HG02840 (cell line): Measurements from ENCODE around the gene USP30.
A peak's percentile ranks its signal among the peaks of the same experiment; 100 is the strongest.

Source experiments
- ATAC-seq: cut with Tn5 transposase; IDR thresholded peaks from one replicate; pipeline ENCODE4 v1.9.1; 2021; ENCODE audit warnings: mild to moderate bottlenecking, moderate library complexity, moderate number of reproducible peaks; ENCODE audit not compliant: unreplicated experiment, low FRiP score

Gene USP30

GRCh38 chr12:109097140-109097434 is 44.7 kb downstream of the USP30 start:
- ATAC-seq: no peak

- ATAC-seq: peak; percentile 94
These were observed 45.2 kb downstream of the USP30 start, which contains the start of gene UNG for GRCh38 chr12:109097435-109098182. Gene UNG, plus strand, starts transcription at chr12:109097597. Its CDS starts 83 bp downstream, at chr12:109097680.

- peak; percentile 29 for ATAC-seq
These were observed 45.8 kb downstream of the USP30 start for GRCh38 chr12:109098183-109098604.

- ATAC-seq: no peak
These were observed 46.3 kb downstream of the USP30 start for GRCh38 chr12:109098651-109099050.

- ATAC-seq: no peak
These were observed 47.1 kb downstream of the USP30 start for GRCh38 chr12:109099431-109100020.

GRCh38 chr12:109100741-109101140 is 48.4 kb downstream of the USP30 start:
- ATAC-seq: no peak

GRCh38 chr12:109102491-109102890 is 50.1 kb downstream of the USP30 start:
- ATAC-seq: no peak

- no peak for ATAC-seq
These were observed 52.8 kb downstream of the USP30 start for GRCh38 chr12:109105176-109105575.

GRCh38 chr12:109109746-109110350 is 57.5 kb downstream of the USP30 start:
- no peak for ATAC-seq

GRCh38 chr12:109110988-109111495 is 58.7 kb downstream of the USP30 start:
- no peak for ATAC-seq

GRCh38 chr12:109112720-109113465 is 60.5 kb downstream of the USP30 start:
- no peak for ATAC-seq

- no peak for ATAC-seq
These were observed 61.4 kb downstream of the USP30 start for GRCh38 chr12:109113661-109114321.

- ATAC-seq: no peak
These were observed 62.3 kb downstream of the USP30 start for GRCh38 chr12:109114644-109115043.

GRCh38 chr12:109115404-109115757 is 63.0 kb downstream of the USP30 start:
- no peak for ATAC-seq

GRCh38 chr12:109115758-109116610 is 63.6 kb downstream of the USP30 start, which contains the start of gene ACACB:
Gene ACACB, plus strand, starts transcription at chr12:109116587. Its CDS starts 22,819 bp downstream, at chr12:109139406.
- no peak for ATAC-seq

- ATAC-seq: no peak
These were observed 64.2 kb downstream of the USP30 start for GRCh38 chr12:109116611-109116949.

- no peak for ATAC-seq
These were observed 67.7 kb downstream of the USP30 start for GRCh38 chr12:109120095-109120494.

GRCh38 chr12:109120557-109120956 is 68.2 kb downstream of the USP30 start:
- ATAC-seq: no peak

- no peak for ATAC-seq
These were observed 69.0 kb downstream of the USP30 start for GRCh38 chr12:109121346-109121880.
